NB4 (cell line): ENCODE results near the gene BAHD1.

Source experiments
- TF ChIP-seq, protein P1 (sequence below): IDR thresholded peaks from 2 replicates; pipeline ENCODE4 v1.6.1; 2011; ENCODE audit warnings: low read depth, low read length
- TF ChIP-seq, protein P2 (sequence below): IDR thresholded peaks from one replicate; pipeline ENCODE4 v1.5.1; 2012; ENCODE audit warnings: low read depth, low read length

DNA sequence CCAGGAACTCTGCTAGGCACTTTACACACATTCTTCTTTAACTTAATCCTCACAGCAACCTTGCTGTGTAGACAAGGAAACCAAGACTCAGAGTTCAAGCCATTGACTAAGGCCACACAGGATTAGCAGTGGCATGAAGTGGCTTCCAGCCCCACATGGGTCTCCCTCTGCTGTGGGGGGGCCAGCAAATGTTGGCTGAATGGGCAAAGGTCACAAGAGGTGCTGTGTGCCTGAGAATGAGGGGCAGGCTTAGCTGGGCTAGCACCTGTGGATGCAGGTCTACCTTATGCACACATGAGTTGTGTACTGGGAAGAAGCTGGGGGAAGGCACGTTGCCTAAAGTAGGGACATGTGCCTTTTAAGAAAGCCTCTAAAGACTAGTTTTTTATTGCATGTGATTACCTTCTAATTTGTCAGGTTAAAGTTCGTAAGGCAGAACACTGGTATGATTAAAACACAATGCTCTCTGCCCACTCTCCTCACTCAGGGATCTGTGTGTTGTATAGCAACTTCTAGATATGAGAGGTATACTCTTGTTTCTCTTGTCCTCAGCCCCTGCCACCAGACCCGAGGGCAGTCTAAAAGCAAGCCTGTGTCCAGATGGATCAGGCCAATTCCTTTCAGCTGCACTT lies 10.9 kb downstream of the BAHD1 start:
- TF ChIP-seq, protein P1, sequence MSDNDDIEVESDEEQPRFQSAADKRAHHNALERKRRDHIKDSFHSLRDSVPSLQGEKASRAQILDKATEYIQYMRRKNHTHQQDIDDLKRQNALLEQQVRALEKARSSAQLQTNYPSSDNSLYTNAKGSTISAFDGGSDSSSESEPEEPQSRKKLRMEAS, result no peak
- TF ChIP-seq, protein P2, sequence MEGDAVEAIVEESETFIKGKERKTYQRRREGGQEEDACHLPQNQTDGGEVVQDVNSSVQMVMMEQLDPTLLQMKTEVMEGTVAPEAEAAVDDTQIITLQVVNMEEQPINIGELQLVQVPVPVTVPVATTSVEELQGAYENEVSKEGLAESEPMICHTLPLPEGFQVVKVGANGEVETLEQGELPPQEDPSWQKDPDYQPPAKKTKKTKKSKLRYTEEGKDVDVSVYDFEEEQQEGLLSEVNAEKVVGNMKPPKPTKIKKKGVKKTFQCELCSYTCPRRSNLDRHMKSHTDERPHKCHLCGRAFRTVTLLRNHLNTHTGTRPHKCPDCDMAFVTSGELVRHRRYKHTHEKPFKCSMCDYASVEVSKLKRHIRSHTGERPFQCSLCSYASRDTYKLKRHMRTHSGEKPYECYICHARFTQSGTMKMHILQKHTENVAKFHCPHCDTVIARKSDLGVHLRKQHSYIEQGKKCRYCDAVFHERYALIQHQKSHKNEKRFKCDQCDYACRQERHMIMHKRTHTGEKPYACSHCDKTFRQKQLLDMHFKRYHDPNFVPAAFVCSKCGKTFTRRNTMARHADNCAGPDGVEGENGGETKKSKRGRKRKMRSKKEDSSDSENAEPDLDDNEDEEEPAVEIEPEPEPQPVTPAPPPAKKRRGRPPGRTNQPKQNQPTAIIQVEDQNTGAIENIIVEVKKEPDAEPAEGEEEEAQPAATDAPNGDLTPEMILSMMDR, result no peak
